GM18511 (cell line): ENCODE results near the gene APBA2.

Experiments
- ATAC-seq: cut with Tn5 transposase; IDR thresholded peaks from one replicate; pipeline ENCODE4 v1.9.1; 2021; ENCODE audit warnings: mild to moderate bottlenecking, moderate library complexity; ENCODE audit not compliant: unreplicated experiment

Gene APBA2

DNA sequence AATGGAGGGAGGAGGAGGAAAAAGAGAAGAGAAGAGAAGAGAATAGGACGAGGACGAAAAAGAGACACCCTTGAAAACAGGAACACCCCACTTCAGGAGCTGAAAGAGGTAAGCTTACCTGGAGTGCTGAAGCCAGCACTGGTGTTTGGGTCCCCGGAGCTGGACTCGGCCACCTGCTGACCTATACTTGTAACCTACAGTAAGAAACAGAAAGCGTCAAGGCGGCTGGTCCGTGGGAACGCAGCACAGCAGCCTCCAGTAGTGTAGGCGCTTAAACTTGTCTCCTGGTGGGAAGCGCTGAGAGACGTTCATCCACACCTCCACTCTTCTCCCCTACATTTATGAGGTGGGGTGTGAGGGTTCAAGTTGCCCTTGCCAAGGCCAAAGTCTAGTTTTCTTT is 242.9 kb downstream of the APBA2 start:
- no peak for ATAC-seq

DNA sequence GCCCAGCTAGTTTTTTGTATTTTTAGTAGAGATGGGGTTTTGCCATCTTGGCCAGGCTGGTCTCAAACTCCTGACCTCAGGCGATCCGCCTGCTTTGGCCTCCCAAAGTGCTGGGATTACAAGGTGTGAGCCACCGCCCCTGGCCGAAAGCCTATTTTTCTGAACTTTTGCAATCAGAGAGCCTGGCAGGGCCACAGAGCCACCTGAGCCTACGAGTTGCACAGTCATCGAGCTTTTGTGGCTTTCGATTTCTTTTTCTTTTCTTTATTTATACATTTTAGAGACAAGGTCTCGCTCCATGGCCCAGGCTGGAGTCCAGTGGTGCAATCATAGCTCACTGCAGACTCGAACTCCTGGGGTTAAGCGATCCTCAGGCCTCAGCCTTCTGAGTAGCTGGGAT is 243.4 kb downstream of the APBA2 start:
- no peak for ATAC-seq

DNA sequence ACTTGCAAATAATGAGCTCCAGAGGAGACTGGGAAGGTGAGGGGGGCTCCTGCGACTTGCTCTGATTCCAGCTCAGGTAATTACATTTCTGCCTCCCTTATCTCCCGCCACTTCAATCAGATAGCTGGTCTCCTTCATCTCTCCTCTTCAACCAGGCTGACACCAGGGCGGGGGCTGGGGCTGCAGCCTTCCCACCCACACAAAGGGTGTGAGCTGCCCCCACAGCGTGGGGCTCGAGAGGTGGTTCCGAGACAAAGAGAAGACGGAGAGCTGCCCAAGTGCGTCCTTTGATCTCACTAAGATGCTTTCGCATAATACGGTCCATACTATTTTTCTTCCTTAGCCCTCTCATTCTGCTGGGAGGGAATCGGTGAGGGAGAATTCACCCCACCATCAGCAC is 244.2 kb downstream of the APBA2 start:
- ATAC-seq: no peak

DNA sequence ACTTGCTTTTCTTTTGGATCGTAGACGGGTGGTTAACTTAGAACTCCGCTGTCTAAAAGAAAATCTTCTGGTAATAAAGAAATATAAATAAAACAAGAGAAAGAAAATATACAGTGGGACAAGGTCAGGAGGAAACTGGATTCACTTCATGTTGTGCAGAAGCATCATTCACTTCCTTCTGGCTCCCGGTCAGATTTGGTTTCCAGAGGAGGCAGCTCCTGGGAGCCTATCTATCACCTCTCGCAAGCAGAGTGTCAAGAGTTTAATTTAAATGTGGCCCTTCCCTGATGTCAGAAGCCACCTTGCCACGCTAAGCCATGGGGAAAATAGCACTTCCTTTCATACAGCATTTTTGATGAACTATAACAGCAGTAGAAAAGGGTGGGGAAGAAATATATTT is 244.7 kb downstream of the APBA2 start:
- ATAC-seq: no peak

DNA sequence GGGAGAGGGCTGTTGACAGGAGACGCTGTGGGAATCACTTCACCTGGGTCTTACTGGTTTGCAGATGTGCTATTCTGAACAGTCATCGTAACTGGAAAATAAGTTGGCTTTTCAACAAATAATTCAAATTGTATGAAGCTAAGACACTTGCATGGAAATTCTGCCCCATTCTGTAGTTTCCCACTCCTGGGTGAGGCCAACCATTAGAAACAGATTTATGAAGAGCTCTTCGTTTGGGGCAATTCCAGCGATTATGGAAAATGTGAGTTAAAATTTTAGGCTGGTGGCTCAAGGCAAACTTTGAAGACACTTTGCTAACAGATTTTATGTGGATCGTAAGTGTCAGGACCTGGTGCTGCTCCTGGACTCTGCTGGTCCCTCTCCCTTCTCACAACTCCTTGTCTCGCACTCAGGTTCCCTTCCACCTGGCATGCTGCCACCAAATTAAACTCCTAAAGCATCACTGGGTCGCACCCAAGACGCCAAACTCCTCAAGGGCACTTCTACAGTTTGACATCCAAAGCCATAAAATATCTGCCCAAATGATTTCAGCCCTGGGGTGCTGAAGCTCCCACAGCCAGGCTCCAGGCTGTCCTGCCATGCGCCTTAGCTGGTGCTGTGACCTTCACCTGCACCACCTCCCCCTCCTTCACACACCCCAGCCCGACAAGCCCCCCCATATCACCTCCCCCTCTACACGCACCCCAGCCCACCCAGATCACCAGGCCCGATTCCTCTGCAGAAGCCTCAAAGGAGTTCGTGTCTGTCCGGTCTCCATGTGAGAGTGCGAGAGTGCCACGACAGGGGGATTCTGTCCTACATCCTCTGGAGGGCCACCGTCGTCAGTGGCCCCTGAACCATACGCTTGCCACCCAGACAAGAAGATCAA is 245.4 kb downstream of the APBA2 start:
- ATAC-seq: no peak

DNA sequence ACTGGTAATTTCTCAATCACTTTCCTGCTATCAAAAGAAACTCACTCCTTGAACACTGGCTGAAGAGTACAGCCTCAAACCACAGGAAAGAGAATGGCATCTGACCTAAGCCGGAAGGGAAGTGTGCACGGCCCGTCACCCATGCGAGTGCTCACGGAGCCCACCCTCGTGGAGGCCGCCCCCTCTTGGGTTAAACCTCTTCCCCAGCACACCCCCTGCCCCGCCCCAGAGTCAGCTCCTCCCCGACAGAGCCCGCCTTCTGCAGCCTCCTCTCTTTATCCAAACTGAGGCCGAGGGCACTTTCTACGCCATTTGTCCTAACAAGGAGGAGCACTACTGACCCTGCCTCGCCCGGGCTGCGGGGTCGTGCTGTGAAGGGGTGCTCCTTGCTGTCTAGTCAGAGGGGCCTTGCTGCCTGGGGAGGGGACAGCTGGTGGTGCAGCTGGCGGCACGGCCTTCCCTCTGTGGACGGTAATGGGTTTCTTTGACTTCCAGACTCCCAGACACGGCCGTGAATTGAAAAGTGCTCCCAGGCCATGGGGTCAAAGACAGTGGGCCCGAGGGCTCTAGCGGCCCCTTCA is 246.2 kb downstream of the APBA2 start:
- no peak for ATAC-seq

DNA sequence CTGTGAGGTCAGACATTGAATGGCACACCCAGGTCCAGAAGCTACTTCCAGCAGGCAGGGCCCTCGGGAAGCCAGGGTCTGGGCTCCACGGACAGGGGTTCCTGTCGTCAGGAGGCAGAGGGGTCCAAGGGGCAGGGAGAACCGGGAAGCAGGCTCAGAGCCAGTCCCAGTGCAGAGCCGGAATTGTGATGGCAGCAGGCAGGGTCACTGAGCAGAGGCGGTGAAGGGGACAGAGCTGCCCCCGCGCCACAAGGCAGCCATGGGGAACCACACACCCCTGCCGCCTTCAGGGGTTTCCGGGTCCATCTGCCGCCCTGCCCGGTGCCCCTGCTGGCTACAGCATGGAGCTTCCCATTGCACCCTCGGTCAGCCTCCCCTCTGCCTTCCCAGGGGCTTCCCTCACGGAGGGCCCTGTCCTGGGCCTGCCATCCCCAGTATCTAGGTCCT is 247.0 kb downstream of the APBA2 start:
- ATAC-seq: no peak

DNA sequence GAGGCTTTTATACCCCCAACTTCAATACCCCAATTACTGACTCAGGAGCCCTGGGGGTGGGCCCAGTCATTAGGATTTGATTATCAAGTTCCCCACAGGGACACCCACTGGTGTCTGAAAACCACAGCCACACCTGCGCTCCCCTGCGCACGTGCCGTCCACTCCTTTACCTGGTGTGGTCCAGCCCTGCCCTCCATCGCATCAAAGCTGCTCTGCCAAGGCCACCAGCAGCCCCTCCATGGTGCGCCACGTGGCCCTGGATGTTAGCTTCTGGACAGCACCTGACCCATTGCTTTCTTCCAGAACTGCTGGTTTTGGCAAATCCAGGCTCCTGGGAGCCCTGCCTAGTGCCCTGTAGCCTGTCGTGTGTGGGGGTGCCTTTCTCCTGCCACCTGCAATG is 247.5 kb downstream of the APBA2 start:
- no peak for ATAC-seq

DNA sequence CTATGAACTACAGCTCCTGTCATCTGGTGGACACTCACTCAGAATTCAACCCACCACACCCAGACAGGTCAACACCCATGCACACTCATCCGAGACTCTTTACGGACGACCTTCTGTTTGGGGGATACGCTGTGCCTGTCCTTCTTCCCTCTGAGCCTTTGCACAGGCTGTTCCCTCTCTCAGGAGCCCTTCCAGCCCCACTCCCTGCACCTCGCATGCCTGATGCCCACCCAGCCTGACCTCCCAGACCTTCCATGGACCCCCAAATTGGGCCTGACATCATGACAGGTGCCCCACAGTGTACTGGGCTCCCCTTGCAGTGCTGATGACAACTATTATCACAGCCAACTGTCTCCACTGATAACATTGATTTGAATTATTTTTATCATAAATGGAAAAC is 248.0 kb downstream of the APBA2 start:
- ATAC-seq: no peak

DNA sequence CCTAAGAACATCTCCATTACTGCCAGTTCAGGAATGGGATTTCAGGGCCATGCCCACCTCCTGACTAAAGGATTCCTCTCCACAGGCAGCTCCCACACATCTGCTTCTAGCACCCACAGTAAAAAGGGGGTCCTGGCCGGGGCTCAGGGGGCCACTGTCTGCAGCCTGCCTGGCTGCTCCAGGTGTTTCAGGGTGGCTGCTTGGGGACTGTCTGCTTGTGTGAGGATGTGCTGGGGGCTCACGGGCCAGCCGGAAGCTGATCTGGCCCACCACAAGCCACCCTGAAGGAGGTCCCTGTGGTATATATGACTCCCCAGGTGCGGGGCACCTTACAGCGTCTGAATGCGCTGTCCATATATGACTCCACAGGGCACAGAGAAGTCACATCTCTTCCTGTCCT is 248.5 kb downstream of the APBA2 start:
- ATAC-seq: no peak

DNA sequence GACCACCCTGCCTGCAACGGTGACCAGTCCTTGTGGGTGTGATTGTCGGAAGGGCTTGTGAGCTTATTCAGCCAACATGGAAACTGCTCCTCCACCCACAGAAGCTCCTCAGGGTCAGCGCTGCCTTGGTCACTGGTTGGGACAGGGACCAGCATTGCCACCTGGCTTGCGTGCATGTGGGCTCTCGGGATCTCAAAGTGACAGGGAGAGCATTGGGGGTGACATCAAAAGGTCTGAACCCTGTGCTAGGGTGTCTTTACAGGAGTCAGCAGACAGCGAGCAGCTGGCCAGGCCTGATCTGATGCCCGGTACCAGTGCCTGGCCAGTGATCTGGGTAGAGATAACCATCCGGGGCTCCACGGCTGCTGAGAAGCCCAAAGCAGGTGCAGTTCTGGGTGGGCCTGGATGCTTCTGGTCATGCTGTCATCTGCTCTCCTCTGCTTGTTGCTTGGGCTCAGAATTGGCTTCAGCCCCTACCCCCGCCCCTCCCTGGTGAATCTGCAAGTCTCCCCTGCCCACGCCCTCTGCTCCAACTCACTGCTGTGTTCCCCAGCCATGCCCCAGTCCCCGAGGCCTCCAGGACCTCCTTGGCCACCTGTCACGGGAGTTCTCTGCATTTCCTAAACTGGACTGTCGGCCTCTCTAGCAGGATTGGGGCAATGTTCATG is 249.0 kb downstream of the APBA2 start:
- no peak for ATAC-seq

DNA sequence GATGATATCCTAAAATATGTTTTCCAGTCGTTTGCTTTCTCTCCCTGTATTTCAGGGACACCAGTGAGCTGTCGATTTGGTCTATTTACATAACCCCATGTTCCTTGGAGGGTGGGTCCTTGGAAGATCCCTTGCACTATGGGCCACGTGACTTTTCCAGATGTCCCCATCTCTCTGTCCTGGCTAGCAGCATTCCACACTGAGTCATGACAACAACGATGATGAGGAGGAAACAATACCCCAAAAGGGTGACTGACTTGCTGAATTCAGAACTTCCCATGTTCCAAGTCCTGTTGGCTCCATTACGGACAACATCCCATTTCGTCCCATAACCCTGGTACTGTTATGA is 249.5 kb downstream of the APBA2 start:
- no peak for ATAC-seq

DNA sequence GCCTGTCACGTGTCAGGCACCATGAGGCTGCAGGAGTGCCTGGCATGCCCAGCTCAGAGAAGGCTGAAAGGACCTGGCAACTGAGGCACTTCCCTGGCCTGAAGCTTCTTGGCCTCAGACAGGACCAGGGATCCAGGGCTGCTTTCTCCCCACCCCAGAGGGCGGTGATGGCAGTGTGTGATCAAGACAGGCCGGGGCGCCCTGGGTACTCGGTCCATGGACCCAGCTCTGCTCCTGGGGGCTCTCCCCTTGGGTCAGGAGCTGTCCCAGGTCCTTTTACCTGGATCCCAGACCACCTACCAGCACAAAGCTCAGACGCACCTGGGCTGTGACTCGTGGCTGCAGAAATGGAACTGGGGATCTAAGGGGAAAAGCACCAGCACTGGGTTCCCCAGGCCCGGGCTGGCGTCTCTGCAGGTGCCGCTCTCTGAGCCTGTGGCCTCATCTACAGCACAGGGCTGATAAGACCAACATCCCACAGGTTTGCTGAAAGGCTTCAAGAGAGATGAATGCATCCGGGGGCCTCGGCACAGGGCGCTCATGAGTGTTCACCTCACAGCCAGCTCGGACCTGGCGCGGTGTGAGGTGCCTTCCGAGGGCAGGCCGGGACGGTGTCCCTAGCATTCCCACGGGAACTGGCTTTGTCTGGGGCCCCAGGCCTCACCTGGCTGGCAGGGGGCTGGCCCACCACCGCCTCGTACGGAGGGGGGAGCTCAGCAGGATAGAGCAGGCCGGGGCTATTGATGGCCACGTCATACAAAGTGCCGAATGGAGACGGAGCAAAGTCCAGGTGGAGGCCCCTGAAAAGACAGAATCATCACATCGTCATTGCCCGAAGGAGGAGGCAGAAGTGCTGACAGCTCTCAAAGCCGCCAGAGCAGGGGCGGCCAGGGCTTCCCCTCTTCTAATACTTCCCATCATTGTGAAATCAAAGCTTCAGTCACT is 250.2 kb downstream of the APBA2 start:
- ATAC-seq: no peak

DNA sequence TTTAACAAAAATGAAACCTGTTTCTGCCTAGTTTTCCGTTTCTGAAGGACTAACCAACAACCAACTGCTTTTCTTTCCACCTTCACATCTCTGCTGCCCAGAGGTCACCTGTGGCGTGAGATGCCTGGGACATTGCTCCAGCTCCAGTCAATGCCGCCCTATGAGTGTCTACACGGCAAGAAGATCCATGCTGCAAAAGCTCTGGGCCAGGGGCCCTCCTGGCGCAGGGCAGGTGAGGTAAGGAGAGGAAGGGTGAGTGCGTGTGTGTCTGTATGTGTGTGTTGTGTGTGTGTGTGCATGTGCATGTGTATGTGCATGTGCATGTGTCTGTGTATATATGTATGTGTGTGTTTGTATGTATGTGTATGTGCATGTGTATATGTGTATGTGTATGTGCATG is 252.5 kb downstream of the APBA2 start:
- ATAC-seq: no peak

DNA sequence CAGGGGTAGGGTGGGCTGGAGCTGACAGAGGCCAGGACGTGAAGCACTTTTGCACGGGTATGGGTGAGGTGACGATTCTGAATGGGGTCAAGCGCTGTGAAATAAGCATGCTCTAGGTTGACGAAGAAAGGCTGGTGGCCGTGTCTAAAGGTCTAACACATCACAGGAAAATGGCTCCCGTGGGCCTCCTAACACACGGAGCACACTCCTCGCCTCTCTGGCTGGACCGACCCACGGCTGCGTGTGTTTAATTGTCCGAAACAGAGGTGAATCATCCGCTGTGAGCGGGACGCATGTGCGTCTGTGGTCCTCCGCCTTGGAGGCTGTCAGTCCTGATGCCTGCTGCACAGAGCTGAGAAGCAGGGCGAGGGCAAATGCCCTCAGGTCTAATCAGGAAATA is 253.3 kb downstream of the APBA2 start:
- ATAC-seq: no peak

DNA sequence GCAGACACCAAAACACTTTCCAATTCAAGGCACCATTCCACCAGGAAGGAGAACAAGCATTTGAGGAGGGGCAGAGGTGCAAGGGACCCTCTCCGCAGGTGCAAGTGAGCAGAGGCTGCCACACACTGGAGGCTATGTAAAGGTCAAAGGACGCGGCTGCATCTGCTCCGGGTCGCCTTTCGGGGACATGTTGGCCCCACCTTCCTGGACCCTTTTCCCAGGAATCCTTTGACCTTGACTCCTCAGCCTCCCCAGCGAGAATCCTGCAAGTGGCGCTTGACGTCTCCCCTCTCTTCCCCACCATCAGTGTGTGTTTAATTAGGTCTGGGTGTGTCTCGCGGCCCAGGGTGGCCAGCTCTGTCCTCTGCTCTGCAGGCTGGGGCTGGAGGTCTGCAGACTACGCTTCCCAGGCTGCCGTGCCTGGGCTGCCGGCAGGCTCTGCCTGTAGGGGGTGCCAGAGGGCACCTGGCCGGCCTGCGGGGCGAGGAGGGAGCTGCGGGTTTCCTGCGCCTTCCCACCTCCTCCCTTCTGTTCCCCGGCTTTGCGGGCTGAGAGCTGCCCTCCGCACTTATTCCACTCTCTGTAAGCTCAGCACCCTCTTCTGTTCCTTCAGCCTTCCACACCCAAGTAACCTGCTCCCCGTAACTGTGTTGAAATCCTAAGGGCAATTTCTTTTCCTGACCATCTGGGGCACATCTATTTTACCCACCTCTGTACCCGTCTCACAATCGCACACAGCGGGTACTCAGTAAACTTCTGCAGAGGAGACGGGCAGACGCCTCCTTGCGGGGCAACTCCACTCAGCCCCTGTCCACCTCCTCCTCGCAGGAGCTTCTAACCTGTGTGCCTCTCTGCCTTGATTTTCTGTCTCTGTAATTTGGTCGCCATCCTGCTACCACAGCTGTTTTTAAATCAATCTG is 254.0 kb downstream of the APBA2 start:
- peak; percentile 63 for ATAC-seq

DNA sequence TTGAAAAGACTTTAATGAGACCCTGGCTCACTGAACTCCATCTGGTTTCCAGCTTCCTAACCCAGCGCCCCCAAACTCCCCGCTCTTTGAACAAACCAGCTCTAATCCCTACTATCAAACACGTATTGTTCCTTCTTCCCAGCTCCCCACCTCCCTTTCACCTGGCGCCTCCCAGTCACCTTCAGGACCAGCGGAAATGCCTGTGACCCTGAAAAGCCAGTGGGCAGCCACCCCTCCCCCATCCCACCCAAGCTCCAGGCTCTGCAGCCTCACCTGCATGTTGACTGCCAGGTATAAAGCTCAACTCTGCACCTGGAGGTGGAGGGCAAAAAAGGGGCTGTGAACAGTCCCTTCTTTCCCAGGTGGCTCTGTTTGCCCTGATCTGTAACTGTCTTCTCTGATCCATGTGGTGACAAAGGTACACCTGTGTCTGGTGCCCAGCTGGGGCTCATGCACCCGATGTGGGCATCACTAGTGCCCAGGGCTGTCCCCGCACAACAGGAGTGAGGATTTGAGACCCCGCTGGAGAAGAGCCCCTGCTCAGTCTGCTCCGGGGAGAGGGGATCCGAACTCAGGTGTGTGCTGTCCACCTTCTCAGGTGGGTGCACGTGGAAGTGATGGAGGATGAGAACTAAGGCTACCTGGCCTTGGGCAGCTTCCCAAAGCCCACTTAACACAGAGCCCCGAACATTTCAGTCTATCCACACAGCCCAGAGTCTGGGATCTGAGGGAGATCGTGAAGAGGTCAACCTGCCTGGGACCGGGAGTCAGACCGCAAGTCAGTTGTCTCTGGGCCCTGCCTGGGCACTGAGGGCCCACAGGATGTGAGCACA is 254.9 kb downstream of the APBA2 start:
- no peak for ATAC-seq

DNA sequence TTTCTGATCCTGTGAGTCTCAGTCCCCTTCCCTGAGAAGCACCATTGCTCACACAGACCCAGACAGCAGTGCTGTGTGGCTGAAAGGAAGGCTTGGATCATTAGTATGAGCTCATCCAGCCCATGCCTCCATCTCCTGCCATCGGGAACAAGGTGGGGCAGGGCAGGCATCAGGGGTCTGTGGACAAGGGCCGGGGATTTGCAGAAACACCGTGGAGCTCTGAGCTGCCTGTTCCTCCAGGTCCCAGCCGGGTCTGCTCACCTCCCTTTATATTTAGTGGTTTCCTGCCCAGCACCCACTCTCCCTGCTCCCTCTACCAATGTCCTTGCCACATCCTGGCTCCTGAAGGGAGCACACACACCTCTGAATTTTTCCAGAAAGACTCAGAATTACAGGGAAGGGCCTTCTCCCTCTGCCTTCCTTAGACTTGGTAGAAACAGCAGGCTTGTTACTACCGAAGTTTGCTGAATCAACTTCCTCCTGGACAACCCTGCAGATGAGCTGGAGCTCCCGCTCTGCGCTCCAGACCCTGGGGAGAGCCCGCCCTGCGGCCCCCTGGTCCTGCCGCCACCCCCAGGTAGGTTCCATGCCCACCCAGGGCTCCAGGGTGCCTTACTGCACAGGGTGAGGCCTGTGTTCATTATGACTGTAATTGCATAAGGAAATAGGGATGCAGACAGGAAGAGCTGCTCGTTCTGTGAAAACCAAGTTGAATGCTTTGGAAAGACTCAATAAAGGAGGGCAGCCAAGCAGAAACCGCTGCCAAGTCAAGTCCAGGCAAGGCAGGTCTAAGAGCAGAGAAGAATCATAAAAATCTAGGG is 255.7 kb downstream of the APBA2 start:
- no peak for ATAC-seq
